NCI-H2171 (cell line): ENCODE measurements around the gene NCBP2L.

Experiments
- DNase-seq: peaks from one replicate; lab custom pipeline; 2025; lab: John Stamatoyannopoulos, UW

NCBP2L gene

GRCh38 chrX:107777536-107777832, at the start of gene NCBP2L:
Gene NCBP2L, plus strand, starts transcription at chrX:107777733. Its CDS starts 16,488 bp downstream, at chrX:107794221.
- DNase-seq: no peak

- DNase-seq: no peak
These were observed 49.0 kb upstream of the NCBP2L start for GRCh38 chrX:107728371-107729099.

GRCh38 chrX:107729558-107730297, 47.8 kb upstream of the NCBP2L start:
- DNase-seq: no peak

GRCh38 chrX:107730298-107730655, 47.3 kb upstream of the NCBP2L start:
- DNase-seq: no peak

GRCh38 chrX:107730991-107731766, 46.4 kb upstream of the NCBP2L start:
- DNase-seq: no peak

- DNase-seq: no peak
These were observed 45.6 kb upstream of the NCBP2L start for GRCh38 chrX:107731831-107732502.

GRCh38 chrX:107733686-107734085, 43.8 kb upstream of the NCBP2L start:
- no peak for DNase-seq

- DNase-seq: no peak
These were observed 42.9 kb upstream of the NCBP2L start for GRCh38 chrX:107734646-107735045.

GRCh38 chrX:107736781-107737531, 40.6 kb upstream of the NCBP2L start:
- DNase-seq: no peak

GRCh38 chrX:107738272-107738671, 39.3 kb upstream of the NCBP2L start:
- no peak for DNase-seq

GRCh38 chrX:107738768-107739167, 38.8 kb upstream of the NCBP2L start:
- DNase-seq: no peak

GRCh38 chrX:107739541-107739940, 38.0 kb upstream of the NCBP2L start:
- no peak for DNase-seq

GRCh38 chrX:107741404-107741790, 36.1 kb upstream of the NCBP2L start:
- no peak for DNase-seq

GRCh38 chrX:107742700-107743191, 34.8 kb upstream of the NCBP2L start:
- DNase-seq: no peak

- DNase-seq: no peak
These were observed 33.5 kb upstream of the NCBP2L start for GRCh38 chrX:107743995-107744394.

- no peak for DNase-seq
These were observed 32.7 kb upstream of the NCBP2L start for GRCh38 chrX:107744868-107745267.

GRCh38 chrX:107747596-107748161, 29.9 kb upstream of the NCBP2L start:
- DNase-seq: peak; percentile 26

- DNase-seq: no peak
These were observed 29.0 kb upstream of the NCBP2L start for GRCh38 chrX:107748506-107748905.

GRCh38 chrX:107750263-107750662, 27.3 kb upstream of the NCBP2L start:
- DNase-seq: no peak

- no peak for DNase-seq
These were observed 26.6 kb upstream of the NCBP2L start for GRCh38 chrX:107750861-107751445.

GRCh38 chrX:107752043-107752442, 25.5 kb upstream of the NCBP2L start:
- no peak for DNase-seq
